K562 treated with DMSO at 1 percent for 24 hours (cell line): Measurements from ENCODE around the gene SBF2. TPM values are rescaled to one million over a fixed set of nuclear protein-coding genes. Genes with fewer than 3 reads are reported as not detected.

Source experiments
- total RNA-seq: library from RNA; unstranded; fragments of 300-600 nt; gene quantifications from 2 replicates; pipeline ENCODE4 v1.2.3, GENCODE V29; 2022; ENCODE audit warnings: low read depth; ENCODE audit not compliant: insufficient read depth

SBF2 gene
- total RNA-seq: 3.3 and 3.9 TPM in 2 replicates

GRCh38 chr11:10293423-10294289, at the start of gene SBF2:
Gene SBF2, minus strand, starts transcription at chr11:10294219. Its CDS starts 150 bp downstream, at chr11:10294069.

GRCh38 chr11:10304495-10305261, 10.7 kb upstream of the SBF2 start, which contains the start of gene ADM:
Gene ADM, plus strand, starts transcription at chr11:10305073. Its CDS starts 628 bp downstream, at chr11:10305701.

Other genes with a start within 250 kb of the SBF2 start
- 0.65 and 1.1 TPM in 2 replicates for gene ADM, start 10.9 kb upstream of the SBF2 start, total RNA-seq
- 8.3 and 8.6 TPM in 2 replicates for gene AMPD3, start 161.0 kb upstream of the SBF2 start, total RNA-seq
- gene RNF141, start 247.0 kb upstream of the SBF2 start, total RNA-seq: 8.8 and 10.8 TPM in 2 replicates